Parathyroid adenoma (tissue), 2 donors: ENCODE data around the gene CIAO3.
"Not testable (repeated sequence)": the region's sequence is repeated elsewhere in the genome, so short reads cannot be mapped to it uniquely, and the experiment has no call there.

Experiments
- H2AFZ ChIP-seq: fragments of 300-600 bp; sonication (generic); one replicate; pipeline ENCODE4 v1.7.0; 2017; ENCODE audit warnings: antibody characterized with exemption, mild to moderate bottlenecking
- H3K27ac ChIP-seq: fragments of 300-600 bp; sonication (generic); one replicate; pipeline ENCODE4 v1.7.0; 2017
- H3K27me3 ChIP-seq: fragments of 300-600 bp; sonication (generic); one replicate; pipeline ENCODE4 v1.7.0; 2017; ENCODE audit warnings: low read length; ENCODE audit not compliant: control insufficient read depth, insufficient read depth
- H3K36me3 ChIP-seq: fragments of 300-600 bp; sonication (generic); one replicate; pipeline ENCODE4 v1.7.0; 2017; ENCODE audit warnings: low read length; ENCODE audit not compliant: control insufficient read depth, insufficient read depth
- H3K4me1 ChIP-seq: fragments of 300-600 bp; sonication (generic); one replicate; pipeline ENCODE4 v1.7.0; 2017; ENCODE audit warnings: control low read depth
- H3K4me2 ChIP-seq: fragments of 300-600 bp; sonication (generic); one replicate; pipeline ENCODE4 v1.7.0; 2017; ENCODE audit warnings: low read length
- H3K4me3 ChIP-seq: fragments of 300-600 bp; sonication (generic); one replicate; pipeline ENCODE4 v1.7.0; 2017; ENCODE audit warnings: low read depth, low read length
- H3K79me2 ChIP-seq: fragments of 300-600 bp; sonication (generic); one replicate; pipeline ENCODE4 v1.7.0; 2017; ENCODE audit warnings: control low read depth
- H3K9ac ChIP-seq: fragments of 300-600 bp; sonication (generic); one replicate; pipeline ENCODE4 v1.7.0; 2017; ENCODE audit warnings: mild to moderate bottlenecking
- H3K9me3 ChIP-seq: fragments of 300-600 bp; sonication (generic); one replicate; pipeline ENCODE4 v1.7.0; 2017; ENCODE audit warnings: low read length; ENCODE audit not compliant: control insufficient read depth
- TF ChIP-seq, protein P1 (sequence below): fragments of 300-600 bp; sonication (generic); IDR thresholded peaks from one replicate; pipeline ENCODE4 v1.7.0; 2017; ENCODE audit warnings: antibody characterized with exemption, mild to moderate bottlenecking
- donor health status: primary hyperparathyroidism.

The CIAO3 gene

GRCh38 chr16:777826-778225 is 37.0 kb upstream of the CIAO3 start:
- Histone ChIP-seq H3K4me1 (no peaks in the 10 kb centered on the region), H3K27ac (no peak overlapping the region), H3K27me3 (no peaks in the 10 kb centered on the region), H3K9me3 (no peaks in the 10 kb centered on the region), H3K79me2 (no peaks in the 10 kb centered on the region), H3K9ac (no peak overlapping the region), H3K4me2 (no peak overlapping the region), H2AFZ (no peak overlapping the region), H3K36me3 (no peaks in the 10 kb centered on the region), H3K4me3 (no peak overlapping the region)
- TF ChIP-seq, protein P1, sequence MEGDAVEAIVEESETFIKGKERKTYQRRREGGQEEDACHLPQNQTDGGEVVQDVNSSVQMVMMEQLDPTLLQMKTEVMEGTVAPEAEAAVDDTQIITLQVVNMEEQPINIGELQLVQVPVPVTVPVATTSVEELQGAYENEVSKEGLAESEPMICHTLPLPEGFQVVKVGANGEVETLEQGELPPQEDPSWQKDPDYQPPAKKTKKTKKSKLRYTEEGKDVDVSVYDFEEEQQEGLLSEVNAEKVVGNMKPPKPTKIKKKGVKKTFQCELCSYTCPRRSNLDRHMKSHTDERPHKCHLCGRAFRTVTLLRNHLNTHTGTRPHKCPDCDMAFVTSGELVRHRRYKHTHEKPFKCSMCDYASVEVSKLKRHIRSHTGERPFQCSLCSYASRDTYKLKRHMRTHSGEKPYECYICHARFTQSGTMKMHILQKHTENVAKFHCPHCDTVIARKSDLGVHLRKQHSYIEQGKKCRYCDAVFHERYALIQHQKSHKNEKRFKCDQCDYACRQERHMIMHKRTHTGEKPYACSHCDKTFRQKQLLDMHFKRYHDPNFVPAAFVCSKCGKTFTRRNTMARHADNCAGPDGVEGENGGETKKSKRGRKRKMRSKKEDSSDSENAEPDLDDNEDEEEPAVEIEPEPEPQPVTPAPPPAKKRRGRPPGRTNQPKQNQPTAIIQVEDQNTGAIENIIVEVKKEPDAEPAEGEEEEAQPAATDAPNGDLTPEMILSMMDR: no peak

DNA sequence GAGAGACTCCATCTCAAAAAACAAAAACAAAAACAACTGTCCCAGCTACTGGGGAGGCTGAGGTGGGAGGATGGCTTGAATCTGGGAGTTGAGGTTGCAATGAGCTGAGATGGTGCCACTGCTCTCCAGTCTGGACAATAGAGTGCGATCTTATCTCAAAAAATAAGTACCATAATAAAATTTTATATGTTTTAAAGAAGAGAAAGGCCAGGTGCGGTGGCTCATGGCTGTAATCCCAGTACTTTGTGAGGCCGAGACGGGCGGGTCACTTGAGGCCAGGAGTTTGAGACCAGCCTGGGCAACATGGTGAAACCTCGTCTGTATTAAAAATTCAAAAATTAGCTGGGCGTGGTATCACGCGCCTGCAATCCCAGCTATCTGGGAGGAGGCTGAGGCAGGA is 36.0 kb upstream of the CIAO3 start:
- TF ChIP-seq, protein P1: no peak
- Histone ChIP-seq H3K79me2 (no peaks in the 10 kb centered on the region), H3K4me3 (no peak overlapping the region), H3K27ac (no peak overlapping the region), H3K9ac (no peak overlapping the region), H3K36me3 (no peaks in the 10 kb centered on the region), H2AFZ (no peak overlapping the region), H3K27me3 (no peaks in the 10 kb centered on the region), H3K4me1 (no peaks in the 10 kb centered on the region), H3K4me2 (no peak overlapping the region), H3K9me3 (no peaks in the 10 kb centered on the region)

DNA sequence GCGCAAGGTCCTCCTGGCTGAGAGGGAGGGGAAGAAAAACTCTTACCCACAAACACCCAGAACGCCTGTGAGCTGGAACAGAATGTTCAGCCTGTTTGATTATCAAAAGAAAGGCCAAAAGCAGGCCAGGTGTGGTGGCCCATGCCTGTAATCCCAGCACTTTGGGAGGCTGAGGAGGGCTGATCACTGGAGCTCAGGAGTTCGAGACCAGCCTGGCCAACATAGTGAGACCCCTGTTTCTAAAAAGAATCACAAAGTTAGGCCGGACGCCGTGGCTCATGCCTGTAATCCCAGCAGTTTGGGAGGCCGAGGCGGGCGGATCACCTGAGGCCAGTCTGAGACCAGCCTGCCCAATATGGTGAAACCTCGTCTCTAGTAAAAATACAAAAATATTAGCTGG is 35.5 kb upstream of the CIAO3 start:
- H3K79me2 ChIP-seq: not testable (repeated sequence)

GRCh38 chr16:775236-775796 is 34.5 kb upstream of the CIAO3 start:
- TF ChIP-seq, protein P1: no peak
- Histone ChIP-seq H3K4me3 (no peak overlapping the region), H3K9me3 (no peaks in the 10 kb centered on the region), H2AFZ (no peak overlapping the region), H3K4me1 (no peaks in the 10 kb centered on the region), H3K9ac (no peak overlapping the region), H3K79me2 (no peaks in the 10 kb centered on the region), H3K27ac (no peak overlapping the region), H3K4me2 (no peak overlapping the region), H3K36me3 (no peaks in the 10 kb centered on the region), H3K27me3 (no peaks in the 10 kb centered on the region)

More for the DNA sequence above, 35.5 kb upstream of the CIAO3 start:
- not testable (repeated sequence) for H2AFZ ChIP-seq, H3K27ac ChIP-seq, H3K9ac ChIP-seq, H3K4me2 ChIP-seq, H3K27me3 ChIP-seq, H3K4me3 ChIP-seq, H3K4me1 ChIP-seq, H3K9me3 ChIP-seq, H3K36me3 ChIP-seq

- no peak overlapping the region for H3K27ac ChIP-seq
- no peaks in the 10 kb centered on the region for H3K9me3 ChIP-seq
- no peaks in the 10 kb centered on the region for H3K4me1 ChIP-seq
- TF ChIP-seq, protein P1: no peak
- no peaks in the 10 kb centered on the region for H3K27me3 ChIP-seq
- H3K36me3 ChIP-seq: no peaks in the 10 kb centered on the region
- H3K79me2 ChIP-seq: no peaks in the 10 kb centered on the region
- no peak overlapping the region for H3K4me3 ChIP-seq
- no peak overlapping the region for H2AFZ ChIP-seq
- no peak overlapping the region for H3K9ac ChIP-seq
- no peak overlapping the region for H3K4me2 ChIP-seq
Measured at GRCh38 chr16:774086-775001, 33.5 kb upstream of the CIAO3 start.
